AG04449 (cell line): Measurements from ENCODE around the gene CCDC28A.

Source experiments
- CTCF ChIA-PET: fragments of 350-600 bp; formaldehyde crosslinking; extraction: SDS; loops from one replicate; lab custom pipeline; 2021; ENCODE audit warnings: antibody characterized with exemption; lab: Yijun Ruan, JAX
- POLR2A ChIA-PET: fragments of 400-600, 350-600 bp; formaldehyde crosslinking; extraction: SDS; loops from one replicate; lab custom pipeline; 2020; ENCODE audit warnings: antibody characterized with exemption, inconsistent platforms; lab: Yijun Ruan, JAX
- DNase-seq: peaks from one replicate; pipeline ENCODE4 v3.0.0-alpha.2; 2010; ENCODE audit warnings: low read depth, low spot score
- H3K4me3 ChIP-seq: 2 replicates; pipeline ENCODE4 v1.5.1; 2011; ENCODE audit warnings: low read depth, mild to moderate bottlenecking, control low read depth, low read length
- TF ChIP-seq, protein P1 (sequence below): IDR thresholded peaks from one replicate; pipeline ENCODE4 v1.5.1; 2011; ENCODE audit warnings: mild to moderate bottlenecking, moderate library complexity, low read length, control low read depth, inconsistent platforms; ENCODE audit not compliant: insufficient read depth; ENCODE audit errors: missing control alignments

The CCDC28A gene

DNA sequence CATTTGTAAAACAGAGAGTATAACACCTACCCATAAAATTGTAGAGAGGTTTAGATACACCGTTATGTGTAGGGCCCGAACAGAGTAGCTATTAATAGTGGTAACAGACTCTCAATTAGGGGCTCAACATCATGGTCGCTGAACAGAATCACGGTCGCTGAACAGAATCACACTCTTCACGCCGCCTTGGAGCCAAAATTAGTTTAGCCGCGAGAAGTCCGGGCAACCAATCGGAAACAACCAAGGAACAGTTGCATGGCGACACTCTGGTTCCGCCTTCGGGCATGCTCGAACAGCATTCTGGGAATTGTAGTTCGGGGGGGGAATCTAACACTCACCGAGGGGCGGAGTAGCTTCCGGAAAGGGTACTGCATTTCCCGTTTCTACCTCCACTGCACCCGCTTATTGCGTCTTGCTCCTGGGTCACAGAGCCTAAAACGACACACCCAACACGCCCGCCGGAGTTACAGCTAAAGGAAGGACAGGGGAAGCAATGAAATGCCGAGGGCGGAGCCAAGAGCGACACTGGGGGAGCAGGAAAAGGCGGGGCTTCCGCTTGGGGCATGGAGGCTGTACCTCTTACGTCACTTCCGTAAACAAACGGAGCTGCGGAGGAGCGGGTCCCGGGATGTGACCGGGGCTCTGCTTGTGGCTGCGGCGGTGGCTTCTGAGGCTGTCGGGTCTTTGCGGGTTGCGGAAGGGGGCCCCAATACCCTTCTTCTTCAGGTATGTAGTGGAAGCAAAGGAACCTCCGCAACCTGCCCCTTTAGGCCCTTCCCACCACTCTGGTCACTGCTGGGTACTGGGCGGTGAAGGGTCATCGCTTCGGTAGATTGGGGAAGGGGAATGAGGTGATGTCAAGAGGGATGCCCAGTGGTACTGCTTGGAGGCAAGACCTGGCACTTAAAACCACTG is at the start of gene CCDC28A:
Gene CCDC28A, plus strand, starts transcription at position 593 of the 915 bp plus-strand sequence. CDS start 2,352 bp downstream, outside the sequence.
- TF ChIP-seq, protein P1, sequence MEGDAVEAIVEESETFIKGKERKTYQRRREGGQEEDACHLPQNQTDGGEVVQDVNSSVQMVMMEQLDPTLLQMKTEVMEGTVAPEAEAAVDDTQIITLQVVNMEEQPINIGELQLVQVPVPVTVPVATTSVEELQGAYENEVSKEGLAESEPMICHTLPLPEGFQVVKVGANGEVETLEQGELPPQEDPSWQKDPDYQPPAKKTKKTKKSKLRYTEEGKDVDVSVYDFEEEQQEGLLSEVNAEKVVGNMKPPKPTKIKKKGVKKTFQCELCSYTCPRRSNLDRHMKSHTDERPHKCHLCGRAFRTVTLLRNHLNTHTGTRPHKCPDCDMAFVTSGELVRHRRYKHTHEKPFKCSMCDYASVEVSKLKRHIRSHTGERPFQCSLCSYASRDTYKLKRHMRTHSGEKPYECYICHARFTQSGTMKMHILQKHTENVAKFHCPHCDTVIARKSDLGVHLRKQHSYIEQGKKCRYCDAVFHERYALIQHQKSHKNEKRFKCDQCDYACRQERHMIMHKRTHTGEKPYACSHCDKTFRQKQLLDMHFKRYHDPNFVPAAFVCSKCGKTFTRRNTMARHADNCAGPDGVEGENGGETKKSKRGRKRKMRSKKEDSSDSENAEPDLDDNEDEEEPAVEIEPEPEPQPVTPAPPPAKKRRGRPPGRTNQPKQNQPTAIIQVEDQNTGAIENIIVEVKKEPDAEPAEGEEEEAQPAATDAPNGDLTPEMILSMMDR = no peak
- peak; percentile 62 for DNase-seq
- POLR2A ChIA-PET = interaction anchor here (0.6 to 0.7 kb wide), 2 partner anchors 336 to 582 kb away, joined by 3 read pairs; no protein-coding TSS in a partner anchor
- CTCF ChIA-PET = interaction anchor here (0.9 to 16.4 kb wide), 3 partner anchors 182 to 659 kb away, joined by 3 to 396 read pairs (median 9); no protein-coding TSS in a partner anchor
- H3K4me3 ChIP-seq = peak within 1 kb of the TSS; percentile 98

DNA sequence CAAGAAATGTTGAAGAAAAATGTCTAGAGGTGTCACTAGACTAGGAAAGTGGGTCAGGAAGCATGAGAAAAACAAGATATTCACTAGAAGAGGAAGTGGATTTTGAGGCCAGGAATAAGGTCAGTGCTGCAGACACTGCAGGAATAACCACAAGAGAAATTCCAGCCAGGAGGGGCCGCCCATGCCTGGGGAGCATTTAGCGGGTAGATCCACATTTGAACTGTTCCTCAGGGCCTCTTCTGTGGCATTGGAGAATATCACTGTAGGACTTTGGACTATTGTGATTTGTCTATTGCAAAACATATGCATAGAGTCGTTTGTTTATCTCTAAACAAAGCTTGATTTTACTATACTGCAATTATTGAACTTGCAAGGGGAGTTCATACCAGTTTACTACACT is 49.6 kb upstream of the CCDC28A start:
- ChIA-PET CTCF (interaction anchor here (1.0 kb wide), 1 partner anchor 32 kb away, joined by 3 read pairs; no protein-coding TSS in a partner anchor), POLR2A (no interaction called here)
- TF ChIP-seq, protein P1 = peak; percentile 1
- H3K4me3 ChIP-seq = no peak overlapping the region
- DNase-seq = no peak

DNA sequence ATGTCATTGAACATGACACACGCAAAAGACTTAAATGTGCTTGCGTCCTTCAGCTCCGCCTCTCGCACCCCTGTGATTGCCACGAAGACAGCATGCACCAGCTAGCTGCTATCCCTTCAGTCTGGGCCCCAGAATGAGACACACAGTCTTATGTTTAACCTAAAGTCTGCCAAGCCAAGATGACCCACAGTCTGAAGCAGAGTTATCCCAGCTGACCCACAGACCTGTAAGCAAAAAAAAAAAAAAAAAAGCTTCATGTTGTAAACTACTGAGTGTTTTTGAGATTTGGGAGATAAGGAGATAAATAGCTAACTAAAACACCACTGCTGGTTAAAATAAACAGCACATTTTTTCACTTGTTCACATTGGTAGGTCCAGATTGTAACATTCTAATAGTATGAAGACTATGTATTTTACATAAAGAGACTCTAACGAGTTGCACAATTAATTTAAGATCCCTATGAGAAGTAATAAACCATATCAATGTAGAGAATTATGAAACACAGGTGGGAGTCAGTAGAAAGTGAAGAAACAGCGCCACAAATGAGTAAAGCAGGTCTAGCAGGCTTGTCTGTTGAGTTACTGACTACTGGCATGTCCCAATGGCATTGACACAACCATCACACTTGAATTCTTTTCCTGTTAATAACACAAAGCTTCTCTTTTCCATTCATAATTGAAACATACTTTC is 47.4 kb upstream of the CCDC28A start:
- no peak for DNase-seq
- CTCF ChIA-PET = interaction anchor here (0.6 to 2.0 kb wide), 2 partner anchors 34 to 117 kb away, joined by 3 to 5 read pairs; no protein-coding TSS in a partner anchor

DNA sequence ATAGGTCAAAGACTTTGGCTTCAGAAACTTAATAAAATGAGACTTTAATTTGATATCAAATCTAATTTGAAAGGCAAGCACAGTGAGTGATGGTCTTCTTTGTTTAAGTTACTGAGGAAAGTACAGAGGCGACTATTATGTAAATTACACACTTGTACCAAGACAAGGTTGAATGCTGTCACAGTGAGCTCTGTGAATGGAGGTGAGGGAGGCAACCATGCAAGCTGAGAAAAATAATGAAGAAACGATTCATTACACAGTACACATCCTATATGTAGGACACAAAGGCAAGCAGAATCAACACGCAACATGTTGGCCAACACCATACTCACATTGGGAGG is 46.8 kb upstream of the CCDC28A start:
- POLR2A ChIA-PET = no interaction called here
- DNase-seq = no peak
- CTCF ChIA-PET = interaction anchor here (2.0 kb wide), 1 partner anchor 34 kb away, joined by 5 read pairs; no protein-coding TSS in a partner anchor
- H3K4me3 ChIP-seq = no peak overlapping the region
- TF ChIP-seq, protein P1 = no peak

More for the DNA sequence above, 47.4 kb upstream of the CCDC28A start:
- POLR2A ChIA-PET = no interaction called here
- TF ChIP-seq, protein P1 = no peak
- H3K4me3 ChIP-seq = no peak overlapping the region

DNA sequence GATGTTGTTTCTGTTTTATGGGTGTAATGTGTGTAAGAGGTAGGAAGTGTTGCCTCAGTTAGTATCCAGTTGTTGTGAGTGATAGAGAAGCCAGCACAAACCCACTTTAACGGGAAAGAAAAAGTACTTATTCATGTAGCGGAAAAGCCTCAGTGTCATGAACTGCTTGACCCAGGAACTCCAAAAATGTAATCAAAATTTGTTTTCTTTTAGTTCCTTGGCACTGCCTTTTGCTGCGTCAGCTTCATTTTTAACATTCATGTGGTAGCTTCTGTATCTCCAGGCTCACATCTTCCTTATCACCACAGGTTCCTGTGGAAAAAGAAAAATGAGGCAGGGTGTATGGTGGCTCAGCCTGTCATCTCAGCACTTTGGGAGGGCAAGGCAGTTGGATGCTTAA is 46.4 kb upstream of the CCDC28A start:
- H3K4me3 ChIP-seq = no peak overlapping the region
- ChIA-PET CTCF (interaction anchor here (2.0 kb wide), 1 partner anchor 35 kb away, joined by 5 read pairs; no protein-coding TSS in a partner anchor), POLR2A (no interaction called here)
- TF ChIP-seq, protein P1 = no peak
- no peak for DNase-seq
